Astrocyte (in vitro differentiated cells and primary cell): ENCODE measurements around the gene ZNF14. TPM values are rescaled to one million over a fixed set of nuclear protein-coding genes. Genes with fewer than 3 reads are reported as not detected.

ENCODE experiments used
- DNase-seq: peaks from one replicate; pipeline ENCODE4 v3.0.0-alpha.2; 2010; ENCODE audit warnings: low read depth
- FAIRE-seq: peaks from 2 replicates; lab custom pipeline; 2011; peaks lifted over from hg19 to GRCh38; lab: Jason Lieb, UNC
- H2AFZ ChIP-seq: 2 replicates; pipeline ENCODE4 v1.6.0; 2012; ENCODE audit warnings: low read depth, low read length, inconsistent platforms
- H3K27ac ChIP-seq: 2 replicates; pipeline ENCODE4 v1.5.1; 2011; ENCODE audit warnings: low read depth, low read length, inconsistent platforms
- H3K27me3 ChIP-seq: 2 replicates; pipeline ENCODE4 v1.6.0; 2011; ENCODE audit warnings: low read length, inconsistent platforms; ENCODE audit not compliant: insufficient read depth
- H3K36me3 ChIP-seq: 2 replicates; pipeline ENCODE4 v1.5.1; 2011; ENCODE audit warnings: low read length, inconsistent platforms; ENCODE audit not compliant: insufficient read depth
- H3K4me1 ChIP-seq: 2 replicates; pipeline ENCODE4 v1.5.1; 2011; ENCODE audit warnings: low read length, inconsistent platforms; ENCODE audit not compliant: insufficient read depth
- H3K4me2 ChIP-seq: 2 replicates; pipeline ENCODE4 v1.6.0; 2012; ENCODE audit warnings: low read length, inconsistent platforms
- H3K4me3 ChIP-seq: 2 replicates; pipeline ENCODE4 v1.5.1; 2011; ENCODE audit warnings: low read depth, mild to moderate bottlenecking, low read length, inconsistent platforms; ENCODE audit not compliant: insufficient read depth
- H3K79me2 ChIP-seq: 2 replicates; pipeline ENCODE4 v1.6.0; 2012; ENCODE audit warnings: mild to moderate bottlenecking, low read length, inconsistent platforms; ENCODE audit not compliant: insufficient read depth
- H3K9ac ChIP-seq: 2 replicates; pipeline ENCODE4 v1.6.0; 2012; ENCODE audit warnings: mild to moderate bottlenecking, low read length, inconsistent platforms
- H3K9me3 ChIP-seq: 2 replicates; pipeline ENCODE4 v1.5.1; 2012; ENCODE audit warnings: low read depth, mild to moderate bottlenecking, low read length, inconsistent platforms; ENCODE audit not compliant: insufficient read depth
- H4K20me1 ChIP-seq: 2 replicates; pipeline ENCODE4 v1.6.0; 2012; ENCODE audit warnings: low read length, inconsistent platforms; ENCODE audit not compliant: insufficient read depth
- H3K27ac Mint-ChIP-seq: one replicate; pipeline ENCODE4 v1.8.0; 2021; ENCODE audit warnings: mild to moderate bottlenecking, mixed read lengths; ENCODE audit not compliant: unreplicated experiment
- H3K27me3 Mint-ChIP-seq: one replicate; pipeline ENCODE4 v1.8.0; 2021; ENCODE audit warnings: low read depth, mixed read lengths; ENCODE audit not compliant: unreplicated experiment
- H3K36me3 Mint-ChIP-seq: one replicate; pipeline ENCODE4 v1.8.0; 2021; ENCODE audit warnings: low read depth, mixed read lengths; ENCODE audit not compliant: unreplicated experiment
- H3K4me1 Mint-ChIP-seq: one replicate; pipeline ENCODE4 v1.8.0; 2021; ENCODE audit warnings: low read depth, mixed read lengths; ENCODE audit not compliant: unreplicated experiment
- H3K4me3 Mint-ChIP-seq: one replicate; pipeline ENCODE4 v1.8.0; 2021; ENCODE audit warnings: mild to moderate bottlenecking, moderate library complexity, mixed read lengths; ENCODE audit not compliant: unreplicated experiment
- H3K9me3 Mint-ChIP-seq: one replicate; pipeline ENCODE4 v1.8.0; 2021; ENCODE audit warnings: mild to moderate bottlenecking, mixed read lengths; ENCODE audit not compliant: unreplicated experiment
- CTCF ChIP-seq: IDR thresholded peaks from 2 replicates; pipeline ENCODE4 v1.5.1; 2011; ENCODE audit warnings: low read depth, mild to moderate bottlenecking, inconsistent platforms, low read length, moderate library complexity; ENCODE audit not compliant: insufficient read depth
- EZH2 ChIP-seq: IDR thresholded peaks from 2 replicates; pipeline ENCODE4 v1.6.1; 2012; ENCODE audit warnings: mild to moderate bottlenecking, low read length, inconsistent platforms; ENCODE audit not compliant: insufficient read depth
- total RNA-seq: library from RNA; stranded (reverse); gene quantifications from 2 replicates; pipeline ENCODE4 v1.2.1, GENCODE V29; 2021

ZNF14 gene
- total RNA-seq, 1 donor from 2014 or later, result 4.4 TPM

- Histone ChIP-seq H3K79me2 (no peaks in the 10 kb centered on the region), H3K27me3 (no peaks in the 10 kb centered on the region), H4K20me1 (no peaks in the 10 kb centered on the region), H2AFZ (no peak overlapping the region), H3K4me2 (no peak overlapping the region), H3K9ac (no peak overlapping the region), H3K9me3 (peaks cover 17% of the 10 kb centered on the region), H3K4me3 (no peak overlapping the region), H3K27ac (no peak overlapping the region), H3K4me1 (no peaks in the 10 kb centered on the region), H3K36me3 (no peaks in the 10 kb centered on the region)
- peaks cover 16% of the 10 kb centered on the region for H3K9me3 Mint-ChIP-seq
- no peak overlapping the region for H3K27ac Mint-ChIP-seq
- peaks cover 2% of the 10 kb centered on the region for H3K27me3 Mint-ChIP-seq
- H3K4me3 Mint-ChIP-seq, result no peak overlapping the region
- peaks cover 5% of the 10 kb centered on the region for H3K36me3 Mint-ChIP-seq
- no peaks in the 10 kb centered on the region for H3K4me1 Mint-ChIP-seq
- FAIRE-seq (no peak), DNase-seq (no peak)
- TF ChIP-seq EZH2 (no peak), CTCF (no peak)
Observed at GRCh38 chr19:19750842-19751790, 18.2 kb upstream of the ZNF14 start.

GRCh38 chr19:19749908-19750841, 17.3 kb upstream of the ZNF14 start:
- no peak overlapping the region for H3K27ac ChIP-seq
- no peak overlapping the region for H3K4me2 ChIP-seq
- no peaks in the 10 kb centered on the region for H3K27me3 ChIP-seq
- no peak overlapping the region for H3K9ac ChIP-seq
- Mint-ChIP-seq H3K27ac (no peak overlapping the region), H3K36me3 (peaks cover 5% of the 10 kb centered on the region), H3K4me3 (no peak overlapping the region), H3K27me3 (peaks cover 3% of the 10 kb centered on the region), H3K9me3 (peaks cover 16% of the 10 kb centered on the region), H3K4me1 (no peaks in the 10 kb centered on the region)
- no peak overlapping the region for H2AFZ ChIP-seq
- DNase-seq (no peak), FAIRE-seq (no peak)
- H3K4me1 ChIP-seq, result no peaks in the 10 kb centered on the region
- H3K36me3 ChIP-seq, result no peaks in the 10 kb centered on the region
- peaks cover 16% of the 10 kb centered on the region for H3K9me3 ChIP-seq
- H4K20me1 ChIP-seq, result no peaks in the 10 kb centered on the region
- H3K79me2 ChIP-seq, result no peaks in the 10 kb centered on the region
- TF ChIP-seq CTCF, result no peak
- no peak for TF ChIP-seq EZH2
- H3K4me3 ChIP-seq, result no peak overlapping the region
